Activated naive CD4-positive, alpha-beta T cell treated with anti-CD3 and anti-CD28 coated beads, Interleukin-2, amount 50 U/mL, for 24 hours (primary cell): ENCODE results near the gene JPT1.

Experiments used
- H3K27ac Mint-ChIP-seq: one replicate; pipeline ENCODE4 v1.8.0; 2021; ENCODE audit warnings: mild to moderate bottlenecking, mixed read lengths
- H3K27me3 Mint-ChIP-seq: one replicate; pipeline ENCODE4 v1.8.0; 2021; ENCODE audit warnings: mixed read lengths
- H3K36me3 Mint-ChIP-seq: one replicate; pipeline ENCODE4 v1.8.0; 2021; ENCODE audit warnings: mixed read lengths
- H3K4me1 Mint-ChIP-seq: one replicate; pipeline ENCODE4 v1.8.0; 2021; ENCODE audit warnings: mixed read lengths
- H3K4me3 Mint-ChIP-seq: one replicate; pipeline ENCODE4 v1.8.0; 2021; ENCODE audit warnings: mild to moderate bottlenecking, mixed read lengths
- H3K9me3 Mint-ChIP-seq: one replicate; pipeline ENCODE4 v1.8.0; 2021; ENCODE audit warnings: mixed read lengths

The JPT1 gene

DNA sequence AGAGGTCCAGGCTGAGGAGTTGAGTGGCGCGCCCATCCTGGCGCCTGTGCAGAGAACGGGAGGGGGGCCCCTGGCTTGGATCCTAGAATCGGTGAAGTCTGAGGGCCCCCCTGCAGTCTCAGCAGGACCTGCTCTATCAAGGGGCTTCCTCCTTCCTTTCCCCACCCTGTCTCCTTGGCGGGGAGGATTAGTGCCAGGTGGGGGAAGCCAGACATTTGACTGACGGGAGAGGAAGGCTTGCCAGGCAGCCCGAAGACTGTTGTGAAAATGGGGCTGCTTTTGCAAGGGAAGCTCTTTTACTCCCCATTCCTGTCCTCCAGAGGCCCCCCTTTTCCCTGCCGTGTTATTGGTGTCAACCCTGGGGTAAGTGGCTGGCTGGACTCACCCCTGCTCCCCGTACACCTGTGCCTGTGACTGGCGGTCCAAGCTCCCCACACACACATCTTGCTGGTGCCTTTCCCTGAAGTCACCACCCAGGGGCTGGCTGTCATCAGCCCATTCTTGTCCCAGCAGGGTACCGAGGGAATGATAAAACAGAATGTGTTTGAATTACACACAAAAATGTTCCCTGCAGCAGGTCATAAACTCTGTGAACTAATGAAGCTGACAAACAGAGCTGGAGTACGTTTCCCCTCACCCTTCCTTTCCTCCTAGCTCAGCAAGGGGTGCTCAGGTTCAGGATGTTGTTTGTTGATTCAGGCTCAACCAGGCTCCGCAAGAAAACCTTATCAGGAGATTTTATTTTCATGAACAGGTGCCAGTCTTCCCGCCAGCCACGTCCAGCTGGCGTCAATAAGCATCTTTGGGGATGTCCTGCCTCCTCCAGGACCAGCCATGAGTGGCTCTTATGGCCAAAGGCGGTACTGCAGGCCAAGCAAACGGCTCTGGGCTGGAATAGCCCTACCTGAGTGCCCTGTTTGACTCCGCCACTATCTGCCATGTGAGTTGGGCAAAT is 48.9 kb downstream of the JPT1 start:
- Mint-ChIP-seq H3K27ac (no peak overlapping the region), H3K27me3 (no peaks in the 10 kb centered on the region), H3K9me3 (no peaks in the 10 kb centered on the region), H3K36me3 (no peaks in the 10 kb centered on the region), H3K4me1 (peaks cover 11% of the 10 kb centered on the region), H3K4me3 (no peak overlapping the region)

- H3K4me1 Mint-ChIP-seq, result peaks cover 7% of the 10 kb centered on the region
- H3K9me3 Mint-ChIP-seq, result no peaks in the 10 kb centered on the region
- H3K27ac Mint-ChIP-seq, result no peak overlapping the region
- peaks cover under 1% of the 10 kb centered on the region for H3K36me3 Mint-ChIP-seq
- H3K4me3 Mint-ChIP-seq, result no peak overlapping the region
- no peaks in the 10 kb centered on the region for H3K27me3 Mint-ChIP-seq
These were observed 50.4 kb downstream of the JPT1 start for GRCh38 chr17:75103601-75104554.

DNA sequence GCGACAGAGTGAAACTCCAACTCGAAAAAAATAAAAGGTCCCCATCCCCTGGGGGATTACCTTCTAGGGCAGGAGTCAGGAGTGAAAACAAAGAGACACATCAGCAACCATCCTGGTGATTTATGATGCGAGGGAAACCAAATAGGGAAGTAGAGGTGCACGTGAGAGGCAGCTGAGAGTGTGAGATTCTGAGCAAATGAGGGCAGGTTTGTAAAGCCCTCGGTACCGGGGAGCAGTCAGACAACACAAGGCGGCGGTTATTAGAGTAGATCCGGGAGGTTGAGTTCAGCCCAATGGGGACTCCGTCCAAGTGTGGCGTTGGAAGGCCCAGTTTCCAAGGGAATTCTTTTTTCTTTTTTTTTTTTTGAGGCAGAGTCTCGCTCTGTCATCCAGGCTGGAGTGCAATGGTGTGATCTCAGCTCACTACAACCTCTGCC is 51.9 kb downstream of the JPT1 start:
- no peaks in the 10 kb centered on the region for H3K9me3 Mint-ChIP-seq
- peaks cover 2% of the 10 kb centered on the region for H3K36me3 Mint-ChIP-seq
- H3K27me3 Mint-ChIP-seq, result no peaks in the 10 kb centered on the region
- peak overlapping the region; percentile 51 for H3K27ac Mint-ChIP-seq
- H3K4me1 Mint-ChIP-seq, result no peaks in the 10 kb centered on the region
- no peak overlapping the region for H3K4me3 Mint-ChIP-seq

- H3K4me1 Mint-ChIP-seq, result no peaks in the 10 kb centered on the region
- H3K36me3 Mint-ChIP-seq, result peaks cover 2% of the 10 kb centered on the region
These were observed 54.3 kb downstream of the JPT1 start for GRCh38 chr17:75099881-75100595.

DNA sequence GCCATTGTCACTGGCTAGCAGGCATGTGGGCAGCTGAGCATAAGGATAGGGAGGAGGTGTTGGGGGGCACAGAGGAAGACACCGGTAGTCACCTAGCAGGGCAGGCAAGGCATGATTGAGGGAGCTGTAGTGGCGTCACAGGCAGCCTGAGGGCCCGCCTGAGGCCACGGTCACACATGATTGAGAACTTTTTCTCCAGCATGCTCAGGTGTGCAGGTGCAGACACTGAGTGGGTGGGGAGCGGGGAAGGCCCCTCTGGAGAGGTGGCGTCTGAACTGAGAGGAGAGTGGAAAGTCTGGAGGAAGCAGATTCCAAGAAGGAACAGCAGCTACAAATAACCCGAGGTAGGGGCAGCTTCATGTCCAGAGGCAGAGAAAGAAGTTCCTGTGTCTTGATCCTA is 55.5 kb downstream of the JPT1 start:
- Mint-ChIP-seq H3K27ac (no peak overlapping the region), H3K4me3 (no peak overlapping the region), H3K9me3 (no peaks in the 10 kb centered on the region), H3K4me1 (no peaks in the 10 kb centered on the region), H3K36me3 (peaks cover 2% of the 10 kb centered on the region), H3K27me3 (no peaks in the 10 kb centered on the region)

More at GRCh38 chr17:75099881-75100595, 54.3 kb downstream of the JPT1 start:
- H3K9me3 Mint-ChIP-seq, result no peaks in the 10 kb centered on the region
- no peak overlapping the region for H3K27ac Mint-ChIP-seq
- H3K27me3 Mint-ChIP-seq, result no peaks in the 10 kb centered on the region
- no peak overlapping the region for H3K4me3 Mint-ChIP-seq

DNA sequence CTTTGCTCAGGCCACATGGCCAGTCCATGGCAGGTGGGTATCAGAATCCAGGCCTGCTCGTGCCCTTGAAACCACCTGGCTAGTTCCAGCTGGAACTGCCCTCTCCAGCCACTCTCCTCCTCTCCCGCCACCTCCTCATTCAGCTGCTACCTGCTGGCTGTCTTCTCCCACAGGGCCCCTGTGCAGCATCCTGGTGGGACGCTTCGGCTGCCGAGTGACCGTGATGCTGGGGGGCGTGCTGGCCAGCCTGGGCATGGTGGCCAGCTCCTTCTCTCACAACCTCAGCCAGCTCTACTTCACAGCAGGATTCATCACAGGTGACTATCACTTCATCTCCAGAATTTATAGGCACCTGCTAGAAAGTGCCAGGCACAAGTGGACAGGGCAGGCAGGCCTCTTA is 56.4 kb downstream of the JPT1 start:
- Mint-ChIP-seq H3K4me1 (no peaks in the 10 kb centered on the region), H3K9me3 (no peaks in the 10 kb centered on the region), H3K4me3 (no peak overlapping the region), H3K27ac (no peak overlapping the region), H3K27me3 (no peaks in the 10 kb centered on the region), H3K36me3 (peaks cover 2% of the 10 kb centered on the region)

DNA sequence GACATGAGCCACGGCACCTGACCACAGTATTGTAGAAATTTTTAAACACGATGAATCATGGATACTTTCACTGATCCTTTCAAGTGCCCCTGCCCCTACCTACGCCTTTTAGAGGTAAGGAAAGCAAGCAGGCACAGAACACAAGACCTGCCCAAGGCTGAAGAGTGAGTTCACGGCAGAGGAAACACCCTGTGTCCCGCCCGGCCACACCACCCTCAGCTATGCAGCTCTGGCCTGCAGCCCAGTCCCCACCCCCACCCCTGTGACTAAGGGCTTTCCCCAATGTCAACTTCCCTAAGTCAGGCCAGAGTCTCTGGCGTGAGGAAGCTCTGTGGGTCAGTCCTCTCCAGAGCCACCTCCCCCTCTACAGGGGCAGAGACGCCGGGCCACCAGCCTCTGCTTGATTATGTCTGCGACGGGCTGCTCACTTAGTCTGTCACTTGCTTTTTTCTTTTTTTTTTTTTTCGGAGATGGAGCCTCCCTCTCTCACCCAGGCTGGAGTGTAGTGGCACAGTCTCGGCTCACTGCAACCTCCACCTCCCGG is 58.2 kb downstream of the JPT1 start:
- H3K9me3 Mint-ChIP-seq, result no peaks in the 10 kb centered on the region
- H3K27me3 Mint-ChIP-seq, result no peaks in the 10 kb centered on the region
- peaks cover 15% of the 10 kb centered on the region for H3K4me1 Mint-ChIP-seq

DNA sequence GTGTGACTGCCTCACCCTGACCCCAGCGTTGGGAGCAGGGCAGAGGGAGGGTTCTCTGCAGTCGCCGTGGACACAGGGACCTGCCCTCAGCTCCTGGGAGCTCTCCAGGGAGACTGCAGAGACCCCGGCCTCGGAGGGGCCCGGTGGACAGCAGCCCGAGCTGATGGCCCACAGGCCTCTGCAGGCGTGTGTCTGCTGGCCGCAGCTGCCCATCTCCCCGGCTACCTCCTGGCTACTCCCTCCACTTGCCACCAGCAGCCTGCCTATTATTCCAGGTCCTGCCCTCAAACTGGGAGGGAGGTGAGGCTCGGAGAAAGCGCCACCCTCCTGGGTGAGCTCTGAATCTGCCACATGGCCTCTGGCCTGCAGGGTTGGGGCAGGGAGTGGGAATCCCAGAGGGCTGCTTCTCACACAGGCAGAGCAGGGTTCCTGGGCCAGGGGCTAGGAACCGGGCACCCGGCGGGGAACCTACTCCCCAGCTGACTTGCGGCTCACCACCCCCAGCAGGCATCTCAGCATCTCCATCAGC is 59.4 kb downstream of the JPT1 start:
- Mint-ChIP-seq H3K9me3 (no peaks in the 10 kb centered on the region), H3K36me3 (peaks cover 2% of the 10 kb centered on the region), H3K27me3 (no peaks in the 10 kb centered on the region), H3K27ac (no peak overlapping the region), H3K4me3 (no peak overlapping the region), H3K4me1 (peaks cover 25% of the 10 kb centered on the region)

More for the DNA sequence above, 58.2 kb downstream of the JPT1 start:
- H3K36me3 Mint-ChIP-seq, result peaks cover 2% of the 10 kb centered on the region
- no peak overlapping the region for H3K27ac Mint-ChIP-seq
- no peak overlapping the region for H3K4me3 Mint-ChIP-seq

DNA sequence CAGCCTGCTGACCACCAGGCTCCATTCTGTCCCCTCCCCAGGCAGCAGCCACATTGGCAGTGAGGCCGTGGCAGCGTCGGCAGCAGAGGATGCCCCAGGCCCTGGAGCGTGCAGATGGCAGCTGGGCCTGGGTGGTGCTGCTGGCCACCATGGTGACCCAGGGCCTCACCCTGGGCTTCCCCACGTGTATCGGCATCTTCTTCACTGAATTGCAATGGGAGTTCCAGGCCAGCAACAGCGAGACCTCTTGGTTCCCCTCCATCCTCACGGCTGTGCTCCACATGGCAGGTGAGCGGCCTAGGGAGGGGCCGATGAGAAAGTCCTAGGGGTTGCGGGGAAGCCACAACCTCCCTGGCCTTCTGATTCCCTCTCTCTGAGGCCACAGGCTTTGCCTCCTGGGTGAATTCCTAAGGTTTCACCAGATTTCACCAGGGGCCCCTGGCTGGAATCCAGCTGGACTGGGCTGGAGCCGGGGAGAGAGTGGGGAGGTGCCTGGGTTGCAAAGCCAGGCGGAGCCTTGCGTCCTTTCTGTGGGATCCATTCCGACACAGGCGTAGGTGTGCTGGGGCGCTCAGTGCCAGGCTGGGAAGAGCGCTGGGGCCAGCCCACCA is 60.7 kb downstream of the JPT1 start:
- H3K4me1 Mint-ChIP-seq, result peaks cover 38% of the 10 kb centered on the region
- no peak overlapping the region for H3K27ac Mint-ChIP-seq
- no peaks in the 10 kb centered on the region for H3K9me3 Mint-ChIP-seq
- no peaks in the 10 kb centered on the region for H3K27me3 Mint-ChIP-seq
- no peaks in the 10 kb centered on the region for H3K36me3 Mint-ChIP-seq
- no peak overlapping the region for H3K4me3 Mint-ChIP-seq

GRCh38 chr17:75091855-75092327 is 62.4 kb downstream of the JPT1 start:
- Mint-ChIP-seq H3K36me3 (no peaks in the 10 kb centered on the region), H3K9me3 (no peaks in the 10 kb centered on the region), H3K27ac (no peak overlapping the region), H3K27me3 (no peaks in the 10 kb centered on the region), H3K4me1 (peaks cover 38% of the 10 kb centered on the region), H3K4me3 (no peak overlapping the region)

GRCh38 chr17:75090871-75091854 is 63.1 kb downstream of the JPT1 start:
- no peaks in the 10 kb centered on the region for H3K36me3 Mint-ChIP-seq
- H3K9me3 Mint-ChIP-seq, result no peaks in the 10 kb centered on the region
- H3K4me3 Mint-ChIP-seq, result no peak overlapping the region
- H3K27ac Mint-ChIP-seq, result peak overlapping the region; percentile 48
- H3K27me3 Mint-ChIP-seq, result no peaks in the 10 kb centered on the region
- H3K4me1 Mint-ChIP-seq, result peaks cover 44% of the 10 kb centered on the region

- H3K9me3 Mint-ChIP-seq, result no peaks in the 10 kb centered on the region
- H3K27ac Mint-ChIP-seq, result peak overlapping the region; percentile 86
- peaks cover 57% of the 10 kb centered on the region for H3K4me1 Mint-ChIP-seq
- no peaks in the 10 kb centered on the region for H3K36me3 Mint-ChIP-seq
- peak overlapping the region; percentile 80 for H3K4me3 Mint-ChIP-seq
- H3K27me3 Mint-ChIP-seq, result no peaks in the 10 kb centered on the region
These were observed 65.6 kb downstream of the JPT1 start for GRCh38 chr17:75088465-75089417.
